ENCODE results near the gene ANKRD11. TPM values are rescaled to one million over a fixed set of nuclear protein-coding genes. Genes with fewer than 3 reads are reported as not detected.

Gene ANKRD11
- total RNA-seq, 1 donor, result 97.4 TPM

- no peaks in the 10 kb centered on the region for H3K9me3 ChIP-seq (ENCODE audit: low read depth, low read length)
- no peak for DNase-seq (ENCODE audit: insufficient read length, low spot score, missing footprints)
- TF ChIP-seq CTCF (IDR thresholded peaks at IDR 0.05; ENCODE audit: extremely low read depth, low read depth, low read length), result no peak
- H3K4me1 ChIP-seq (ENCODE audit: insufficient read depth, low read length), result peaks cover 44% of the 10 kb centered on the region
- H3K27ac ChIP-seq (ENCODE audit: low read depth, low read length), result no peak overlapping the region
- peaks cover 92% of the 10 kb centered on the region for H4K20me1 ChIP-seq (ENCODE audit: insufficient read depth, low read length)
- peaks cover 12% of the 10 kb centered on the region for H3K36me3 ChIP-seq (ENCODE audit: insufficient read depth, low read length)
- H3K79me2 ChIP-seq (ENCODE audit: insufficient read depth, low read length), result peaks cover 97% of the 10 kb centered on the region
- no peaks in the 10 kb centered on the region for H3K27me3 ChIP-seq (ENCODE audit: insufficient read depth, low read length)
- H3K4me2 ChIP-seq (ENCODE audit: insufficient read depth, low read length), result no peak overlapping the region
- H2AFZ ChIP-seq (ENCODE audit: low read length), result no peak overlapping the region
- no peak overlapping the region for H3K4me3 ChIP-seq (ENCODE audit: insufficient read depth, low read length)
These were observed 77.5 kb downstream of the ANKRD11 start for GRCh38 chr16:89412811-89413210.

GRCh38 chr16:89411335-89411850 is 79.0 kb downstream of the ANKRD11 start:
- peak overlapping the region; percentile 57 for H3K4me2 ChIP-seq (ENCODE audit: insufficient read depth, low read length)
- H3K79me2 ChIP-seq (ENCODE audit: insufficient read depth, low read length), result peaks cover 97% of the 10 kb centered on the region
- H3K36me3 ChIP-seq (ENCODE audit: insufficient read depth, low read length), result no peaks in the 10 kb centered on the region
- no peak for DNase-seq (ENCODE audit: insufficient read length, low spot score, missing footprints)
- H3K27ac ChIP-seq (ENCODE audit: low read depth, low read length), result peak overlapping the region; percentile 38
- no peaks in the 10 kb centered on the region for H3K27me3 ChIP-seq (ENCODE audit: insufficient read depth, low read length)
- H3K4me1 ChIP-seq (ENCODE audit: insufficient read depth, low read length), result peaks cover 38% of the 10 kb centered on the region
- H2AFZ ChIP-seq (ENCODE audit: low read length), result no peak overlapping the region
- no peak for TF ChIP-seq CTCF (IDR thresholded peaks at IDR 0.05; ENCODE audit: extremely low read depth, low read depth, low read length)
- H3K9me3 ChIP-seq (ENCODE audit: low read depth, low read length), result no peaks in the 10 kb centered on the region
- H4K20me1 ChIP-seq (ENCODE audit: insufficient read depth, low read length), result peaks cover 94% of the 10 kb centered on the region
- no peak overlapping the region for H3K4me3 ChIP-seq (ENCODE audit: insufficient read depth, low read length)

GRCh38 chr16:89410794-89411309 is 79.5 kb downstream of the ANKRD11 start:
- no peak overlapping the region for H3K4me3 ChIP-seq (ENCODE audit: insufficient read depth, low read length)

More at GRCh38 chr16:89410794-89411309, 79.5 kb downstream of the ANKRD11 start:
- H3K27me3 ChIP-seq (ENCODE audit: insufficient read depth, low read length), result no peaks in the 10 kb centered on the region
- H3K9me3 ChIP-seq (ENCODE audit: low read depth, low read length), result no peaks in the 10 kb centered on the region
- DNase-seq (ENCODE audit: insufficient read length, low spot score, missing footprints), result peak; percentile 97
- peak overlapping the region; percentile 38 for H3K27ac ChIP-seq (ENCODE audit: low read depth, low read length)
- no peaks in the 10 kb centered on the region for H3K36me3 ChIP-seq (ENCODE audit: insufficient read depth, low read length)
- peaks cover 97% of the 10 kb centered on the region for H3K79me2 ChIP-seq (ENCODE audit: insufficient read depth, low read length)
- peak overlapping the region; percentile 57 for H3K4me2 ChIP-seq (ENCODE audit: insufficient read depth, low read length)
- H3K4me1 ChIP-seq (ENCODE audit: insufficient read depth, low read length), result peaks cover 38% of the 10 kb centered on the region
- peaks cover 94% of the 10 kb centered on the region for H4K20me1 ChIP-seq (ENCODE audit: insufficient read depth, low read length)
- no peak overlapping the region for H2AFZ ChIP-seq (ENCODE audit: low read length)
- TF ChIP-seq CTCF (IDR thresholded peaks at IDR 0.05; ENCODE audit: extremely low read depth, low read depth, low read length), result peak; percentile 10
